ENCODE results near the gene ELMOD3.

DNA sequence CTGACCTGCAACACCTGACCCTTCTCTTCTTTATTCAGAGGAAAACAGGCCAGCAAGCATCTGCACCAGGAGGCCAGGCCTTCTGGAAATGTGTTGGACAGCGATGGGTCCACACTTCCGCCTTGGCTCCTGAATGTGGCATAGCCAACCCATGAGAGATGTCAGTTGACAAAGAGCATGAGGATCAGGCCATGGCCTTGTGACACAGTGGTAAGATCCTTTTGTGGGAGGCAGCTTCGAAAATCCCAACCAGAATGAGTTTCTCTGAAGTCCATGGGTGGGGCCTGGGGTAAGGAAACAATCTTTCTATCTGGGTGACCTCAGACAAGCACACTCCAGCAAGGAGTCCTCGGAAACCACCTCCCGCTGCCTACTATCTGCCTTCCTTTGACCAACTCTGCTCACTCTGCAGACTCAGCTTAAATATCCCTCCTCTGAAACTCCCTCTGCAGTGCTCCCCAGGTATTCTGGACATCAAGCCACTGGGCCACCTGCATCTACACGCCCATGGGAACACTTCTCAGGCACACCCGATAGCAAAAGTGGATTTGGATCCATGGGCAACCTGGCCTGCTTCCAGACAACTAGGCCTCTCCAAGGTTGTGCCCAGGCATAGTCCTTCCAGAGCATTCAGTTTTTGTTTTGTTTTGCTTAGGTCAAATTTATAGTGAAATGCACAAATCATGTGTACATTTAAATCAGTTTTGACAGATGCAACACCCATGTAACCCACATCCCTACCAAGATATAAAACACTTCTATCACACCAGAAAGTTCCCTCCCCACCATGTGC lies 60.4 kb downstream of the ELMOD3 start:
- TF ChIP-seq, protein P1, sequence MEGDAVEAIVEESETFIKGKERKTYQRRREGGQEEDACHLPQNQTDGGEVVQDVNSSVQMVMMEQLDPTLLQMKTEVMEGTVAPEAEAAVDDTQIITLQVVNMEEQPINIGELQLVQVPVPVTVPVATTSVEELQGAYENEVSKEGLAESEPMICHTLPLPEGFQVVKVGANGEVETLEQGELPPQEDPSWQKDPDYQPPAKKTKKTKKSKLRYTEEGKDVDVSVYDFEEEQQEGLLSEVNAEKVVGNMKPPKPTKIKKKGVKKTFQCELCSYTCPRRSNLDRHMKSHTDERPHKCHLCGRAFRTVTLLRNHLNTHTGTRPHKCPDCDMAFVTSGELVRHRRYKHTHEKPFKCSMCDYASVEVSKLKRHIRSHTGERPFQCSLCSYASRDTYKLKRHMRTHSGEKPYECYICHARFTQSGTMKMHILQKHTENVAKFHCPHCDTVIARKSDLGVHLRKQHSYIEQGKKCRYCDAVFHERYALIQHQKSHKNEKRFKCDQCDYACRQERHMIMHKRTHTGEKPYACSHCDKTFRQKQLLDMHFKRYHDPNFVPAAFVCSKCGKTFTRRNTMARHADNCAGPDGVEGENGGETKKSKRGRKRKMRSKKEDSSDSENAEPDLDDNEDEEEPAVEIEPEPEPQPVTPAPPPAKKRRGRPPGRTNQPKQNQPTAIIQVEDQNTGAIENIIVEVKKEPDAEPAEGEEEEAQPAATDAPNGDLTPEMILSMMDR (conservative IDR thresholded peaks at IDR 0.05), result no peak
- no peak for TF ChIP-seq EZH2 (IDR thresholded peaks at IDR 0.05; ENCODE audit: low read depth)
